Activated CD8-positive, alpha-beta memory T cell treated with anti-CD3 and anti-CD28 coated beads for 36 hours (primary cell): Measurements from ENCODE around the gene SPDYE6. TPM values are rescaled to one million over a fixed set of nuclear protein-coding genes. Genes with fewer than 3 reads are reported as not detected.

ENCODE experiments used
- CTCF ChIA-PET: fragments of 350-600 bp; sonication (Branson Sonifier 250); formaldehyde crosslinking; loops from one replicate; lab custom pipeline; 2021; ENCODE audit warnings: antibody characterized with exemption; lab: Charles Lee
- POLR2A ChIA-PET: fragments of 350-600 bp; sonication (Branson Sonifier 250); formaldehyde crosslinking; loops from one replicate; lab custom pipeline; 2021; ENCODE audit warnings: antibody characterized with exemption; lab: Charles Lee
- total RNA-seq, 2 experiments: library from RNA; stranded (reverse); gene quantifications; one replicate each; pipeline ENCODE4 v1.2.3, GENCODE V29; 2021

The SPDYE6 gene
- total RNA-seq, 2 experiments from 2014 or later = not detected

GRCh38 chr7:102297487-102298218 is 58.6 kb downstream of the SPDYE6 start:
- ChIA-PET CTCF (interaction anchor here (0.9 kb wide), 1 partner anchor 18 kb away, joined by 3 read pairs; no protein-coding TSS in a partner anchor), POLR2A (no interaction called here)

- POLR2A ChIA-PET = interaction anchor here (0.6 kb wide), 1 partner anchor 424 kb away, joined by 3 read pairs; no protein-coding TSS in a partner anchor
- CTCF ChIA-PET = interaction anchor here (1.1 kb wide), 1 partner anchor 93 kb away, joined by 3 read pairs; no protein-coding TSS in a partner anchor
These were observed 59.7 kb downstream of the SPDYE6 start for GRCh38 chr7:102296514-102296913.

- ChIA-PET CTCF (interaction anchor here (1.1 kb wide), 1 partner anchor 94 kb away, joined by 3 read pairs; no protein-coding TSS in a partner anchor), POLR2A (no interaction called here)
These were observed 60.1 kb downstream of the SPDYE6 start for GRCh38 chr7:102296179-102296438.

Other genes starting within 250 kb of the SPDYE6 start
- gene SH2B2, start 69.6 kb downstream of the SPDYE6 start, total RNA-seq = 1 to 10 TPM; 2.2 to 2.5 TPM
- 10 to 100 TPM; 23.8 to 25.5 TPM for gene PRKRIP1, start 39.9 kb upstream of the SPDYE6 start, total RNA-seq
- gene ORAI2, start 77.1 kb upstream of the SPDYE6 start, total RNA-seq = 10 to 100 TPM; 56.4 to 57.5 TPM
- gene ALKBH4, start 108.4 kb upstream of the SPDYE6 start, total RNA-seq = 10 to 100 TPM; 10.8 to 10.9 TPM
- 10 to 100 TPM; 25.1 to 25.9 TPM for gene LRWD1, start 108.5 kb upstream of the SPDYE6 start, total RNA-seq
- 10 to 100 TPM; 71.2 to 72.9 TPM for gene POLR2J, start 122.5 kb upstream of the SPDYE6 start, total RNA-seq
- 10 to 100 TPM; 23.7 to 23.9 TPM for gene RASA4B, start 161.3 kb upstream of the SPDYE6 start, total RNA-seq
- gene UPK3BL2, start 187.3 kb upstream of the SPDYE6 start, total RNA-seq = 1 to 10 TPM; 6.7 to 8.1 TPM
- gene SPDYE2, start 194.8 kb upstream of the SPDYE6 start, total RNA-seq = under 1 TPM in 1 of 2 experiments, not detected in 1; 0.23 TPM
- 10 to 100 TPM; 27.2 to 29.1 TPM for gene POLR2J3, start 216.1 kb upstream of the SPDYE6 start, total RNA-seq